Cortex of kidney (tissue), 1 donor: ENCODE data around the gene TUBB.
"Not testable (repeated sequence)": the region's sequence is repeated elsewhere in the genome, so short reads cannot be mapped to it uniquely, and the experiment has no call there.

Source experiments
- DNase-seq: peaks from one replicate; lab custom pipeline; 2025; lab: John Stamatoyannopoulos, UW

Gene TUBB

DNA sequence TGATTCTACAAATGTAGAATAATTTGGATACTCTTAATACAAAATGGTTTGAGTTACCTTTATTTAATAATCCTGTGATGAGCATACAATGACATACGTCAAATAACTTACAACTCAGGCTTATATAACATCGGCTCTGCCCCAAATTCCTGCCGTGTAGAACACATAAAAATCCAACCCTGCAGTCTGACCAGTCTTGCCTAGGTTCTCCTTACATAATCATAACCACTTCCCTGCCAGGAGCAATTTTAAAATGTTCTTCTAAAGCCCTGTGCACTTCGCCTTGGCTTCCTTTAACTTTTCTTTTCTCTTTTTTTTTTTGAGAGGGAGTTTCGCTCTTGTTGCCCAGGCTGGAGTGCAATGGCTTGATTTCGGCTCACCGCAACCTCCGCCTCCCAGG is 40.4 kb downstream of the TUBB start:
- no peak for DNase-seq

- DNase-seq, result no peak
These were observed 41.8 kb downstream of the TUBB start for GRCh38 chr6:30761791-30762429.

GRCh38 chr6:30763155-30763617 is 43.0 kb downstream of the TUBB start:
- no peak for DNase-seq

GRCh38 chr6:30763618-30764489 is 43.7 kb downstream of the TUBB start:
- no peak for DNase-seq

GRCh38 chr6:30764490-30765043 is 44.4 kb downstream of the TUBB start:
- DNase-seq, result not testable (repeated sequence)

DNA sequence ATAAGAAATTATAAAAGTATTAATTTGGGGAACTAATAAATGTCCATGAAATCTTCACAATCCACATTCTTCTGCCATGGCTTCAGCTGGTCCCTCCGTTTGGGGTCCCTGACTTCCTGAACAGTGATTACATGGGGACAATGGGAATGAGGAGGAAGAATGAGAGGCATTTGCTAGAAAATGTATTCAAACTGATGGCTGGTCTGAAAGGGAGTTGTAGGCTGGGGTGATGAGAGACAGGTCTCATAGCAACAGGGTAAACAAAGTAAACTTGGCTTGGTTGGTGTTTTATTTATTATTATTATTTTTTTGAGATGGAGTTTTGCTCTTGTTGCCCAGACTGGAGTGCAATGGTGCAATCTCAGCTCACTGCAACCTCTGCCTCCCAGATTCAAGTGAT is 45.3 kb downstream of the TUBB start:
- DNase-seq, result not testable (repeated sequence)

DNA sequence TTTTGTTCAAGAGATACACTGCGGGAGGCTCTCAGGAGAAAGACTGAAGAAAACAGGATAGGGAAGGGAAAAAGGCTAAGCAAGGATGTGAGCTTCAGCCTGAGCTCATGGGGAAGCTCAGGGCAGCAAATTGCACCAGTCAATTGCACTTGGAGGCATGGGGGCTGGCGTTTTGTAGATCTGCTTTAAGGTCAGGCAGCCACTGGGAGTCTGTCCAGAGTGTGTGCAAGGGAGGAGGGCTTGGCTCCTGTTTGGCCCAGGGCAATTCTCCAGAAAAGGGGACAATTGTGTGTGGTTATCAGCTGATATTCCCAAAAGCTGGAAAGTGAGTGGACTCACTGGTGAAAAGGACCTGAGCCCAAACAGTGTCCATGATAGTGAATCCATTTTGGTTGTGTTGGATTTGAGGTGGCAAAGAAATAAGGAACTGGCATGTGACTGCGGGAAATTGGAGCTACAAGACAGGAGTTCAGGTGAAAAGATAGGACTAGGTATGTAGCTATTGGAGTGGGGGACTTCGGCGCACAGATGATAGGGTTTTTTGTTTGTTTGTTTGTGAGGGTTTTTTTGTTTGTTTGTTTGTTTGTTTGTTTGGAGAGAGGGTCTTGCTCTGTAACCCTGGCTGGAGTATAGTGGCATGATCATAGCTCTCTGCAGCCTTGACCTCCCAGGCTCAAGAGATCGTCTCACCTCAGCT is 46.5 kb downstream of the TUBB start:
- no peak for DNase-seq

GRCh38 chr6:30767158-30767943 is 47.2 kb downstream of the TUBB start:
- DNase-seq, result no peak

GRCh38 chr6:30767944-30768301 is 47.8 kb downstream of the TUBB start:
- DNase-seq, result no peak

- DNase-seq, result no peak
These were observed 48.5 kb downstream of the TUBB start for GRCh38 chr6:30768634-30769087.

- no peak for DNase-seq
These were observed 49.1 kb downstream of the TUBB start for GRCh38 chr6:30769088-30769852.

DNA sequence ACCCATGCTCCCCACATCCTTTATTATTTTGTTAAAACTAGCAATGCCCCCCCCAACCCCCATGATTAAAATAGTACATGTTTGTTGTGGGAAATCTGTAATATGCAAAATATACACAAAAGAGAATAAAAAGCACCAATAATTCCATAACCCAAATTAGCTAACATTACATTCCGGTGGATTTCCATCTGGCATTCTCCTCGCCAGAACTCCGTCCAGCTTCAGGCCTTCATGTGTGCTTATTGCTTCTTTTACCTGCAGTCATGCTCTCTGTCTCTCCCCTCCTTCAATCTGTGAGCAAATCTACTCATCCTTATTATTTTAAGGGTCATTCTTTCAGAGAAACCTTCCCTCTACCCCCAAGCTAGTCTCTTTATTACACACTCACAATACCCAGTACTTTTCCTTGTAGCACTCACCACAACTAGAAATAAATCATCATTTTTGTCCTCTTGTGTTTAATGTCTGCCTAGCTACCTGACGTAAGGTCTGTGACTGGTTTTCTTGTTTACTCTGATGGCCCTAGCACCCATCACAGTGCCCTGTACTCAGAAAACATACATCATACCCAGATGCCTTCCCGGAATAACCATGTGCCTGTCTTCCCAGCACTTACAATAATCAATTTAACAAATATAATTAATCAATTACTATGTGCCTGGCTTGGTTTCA is 49.8 kb downstream of the TUBB start:
- DNase-seq, result no peak

GRCh38 chr6:30770592-30770991 is 50.4 kb downstream of the TUBB start:
- DNase-seq, result no peak

DNA sequence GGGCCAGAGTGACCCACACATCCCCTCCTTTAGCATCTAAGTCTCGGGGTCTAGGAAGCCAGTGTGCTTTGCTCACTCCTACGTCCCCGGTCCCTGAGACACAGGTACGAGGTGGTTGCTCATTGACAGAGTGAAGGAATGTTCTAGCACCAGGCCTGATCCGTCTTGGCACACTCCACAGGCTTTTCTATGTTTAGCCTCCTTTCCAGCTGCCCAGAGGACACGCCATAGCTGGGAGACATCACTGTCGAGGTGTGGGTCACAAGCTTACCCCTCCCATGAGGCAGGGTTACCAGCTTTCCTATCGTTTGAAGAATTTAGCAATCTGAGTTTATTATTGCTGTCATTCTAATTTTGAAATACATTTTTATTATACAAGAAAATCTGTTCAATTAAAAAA is 54.5 kb downstream of the TUBB start:
- DNase-seq, result no peak
